Small intestine (tissue), 16 donors: ENCODE data around the gene SNW1. TPM values are rescaled to one million over a fixed set of nuclear protein-coding genes. Genes with fewer than 3 reads are reported as not detected.

Experiments
- DNase-seq, 2 donors: peaks; one replicate each; pipeline versions ENCODE4 v3.0.0 to v3.0.0-alpha.2; 2013
- FAIRE-seq: peaks from 2 replicates; lab custom pipeline; 2012; peaks lifted over from hg19 to GRCh38; lab: Jason Lieb, UNC
- H3K27ac ChIP-seq, 3 donors: one replicate each; pipeline ENCODE4 v1.5.1; 2013; ENCODE audit warnings: low read length in 2 of 3, mild to moderate bottlenecking in 2 of 3, control low read depth in 1 of 3, inconsistent platforms in 1 of 3, low read depth in 1 of 3, moderate library complexity in 1 of 3
- H3K27me3 ChIP-seq, 3 donors: one replicate each; pipeline ENCODE4 v1.6.1; 2013; ENCODE audit warnings: low read length in 3 of 3, inconsistent platforms in 1 of 3; ENCODE audit not compliant: control insufficient read depth in 3 of 3, insufficient read depth in 3 of 3
- H3K36me3 ChIP-seq, 3 donors: one replicate each; pipeline ENCODE4 v1.6.1; 2013; ENCODE audit warnings: low read length in 3 of 3, inconsistent platforms in 1 of 3, low read depth in 1 of 3, mild to moderate bottlenecking in 1 of 3, moderate library complexity in 1 of 3; ENCODE audit not compliant: control insufficient read depth in 3 of 3, insufficient read depth in 2 of 3
- H3K4me1 ChIP-seq, 3 donors: one replicate each; pipeline ENCODE4 v1.6.1; 2013; ENCODE audit warnings: low read length in 2 of 3, inconsistent platforms in 1 of 3, low read depth in 1 of 3, mild to moderate bottlenecking in 1 of 3, moderate library complexity in 1 of 3; ENCODE audit not compliant: control insufficient read depth in 3 of 3, insufficient read depth in 2 of 3
- H3K4me3 ChIP-seq, 3 donors: one replicate each; pipeline ENCODE4 v1.5.1; 2013; ENCODE audit warnings: low read length in 3 of 3, control low read depth in 1 of 3, inconsistent platforms in 1 of 3, low read depth in 1 of 3, mild to moderate bottlenecking in 1 of 3, moderate library complexity in 1 of 3
- H3K9me3 ChIP-seq, 2 donors: one replicate each; pipeline ENCODE4 v1.6.1; 2013; ENCODE audit warnings: low read depth in 1 of 2, low read length in 1 of 2; ENCODE audit not compliant: control insufficient read depth in 2 of 2, insufficient read depth in 1 of 2
- WGBS, 3 donors: extraction: QIAGEN DNeasy Blood & Tissue Kit; methylation state at CpG; one replicate each; pipeline ENCODE4 v1.1.7; 2013; 5-methylcytosine and 5-hydroxymethylcytosine counted together
- long read RNA-seq, 10 donors: transcript quantifications; one replicate each; lab custom pipeline, GENCODE V29; 2026
- polyA plus RNA-seq, 4 donors: library from polyadenylated mRNA; stranded (reverse) in 3 of 4; unstranded in 1 of 4; fragments of 200-250 nt in 3 of 4; fragments of 120-200 nt in 1 of 4; gene quantifications; one replicate each; pipeline versions ENCODE4 v1.2.1 to v1.2.3, GENCODE V29; 2013
- donor health status: healthy with polysubstance abuse.
- donor health status: control.
- donor health status: control.
- donor health status: Bipolar disorder and iron deficiency.
- donor health status: healthy.

SNW1 gene
- 10 to 100 TPM; 40.3 to 70.1 (median 47.0) TPM for polyA plus RNA-seq
- long read RNA-seq, donor 1, result 0 reads
- long read RNA-seq, donor 2, partial matches to known transcripts, result 0 of 4 reads
- long read RNA-seq, donor 2, other reads (novel, unspliced or antisense), result 0 of 4 reads
- long read RNA-seq, donor 3, partial matches to known transcripts, result 15 of 22 reads
- long read RNA-seq, donor 3, other reads (novel, unspliced or antisense), result 0 of 22 reads
- long read RNA-seq, donor 4, result 0 reads
- long read RNA-seq, donor 5, partial matches to known transcripts, result 0 of 2 reads
- long read RNA-seq, donor 5, other reads (novel, unspliced or antisense), result 0 of 2 reads
- long read RNA-seq, donor 6, transcript SNW1-201 (14 exons, 2,163 nt), result major isoform, 5 of 14 reads
- long read RNA-seq, donor 6, partial matches to known transcripts, result 9 of 14 reads
- long read RNA-seq, donor 6, other reads (novel, unspliced or antisense), result 0 of 14 reads
- long read RNA-seq, donor 7, result 0 reads
- long read RNA-seq, donor 8, partial matches to known transcripts, result 0 of 1 reads
- long read RNA-seq, donor 8, other reads (novel, unspliced or antisense), result 0 of 1 reads
- long read RNA-seq, donor 9, result 0 reads
- long read RNA-seq, donor 10, partial matches to known transcripts, result 30 of 38 reads
- long read RNA-seq, donor 10, other reads (novel, unspliced or antisense), result 0 of 38 reads

- WGBS, 3 donors, result 0% methylated on average over 60 of the region's 60 CpGs
- H3K4me1 ChIP-seq, result peaks cover 0 to 5% (median 2%) of the 10 kb centered on the region in 3 donors
Observed at GRCh38 chr14:77760381-77761204, at the start of gene SNW1. TSS of gene SNW1 (minus strand) at chr14:77761156. CDS start at chr14:77761127, 29 bp downstream.

GRCh38 chr14:77809011-77809410, 48.1 kb upstream of the SNW1 start:
- Histone ChIP-seq H3K4me3 (no peak overlapping the region), H3K9me3 (no peaks in the 10 kb centered on the region), H3K4me1 (no peaks in the 10 kb centered on the region), H3K36me3 (no peaks in the 10 kb centered on the region), H3K27ac (no peak overlapping the region), H3K27me3 (no peaks in the 10 kb centered on the region)
- no peak for FAIRE-seq
- no peak for DNase-seq
- 92 to 100% (median 98%) methylated on average over 1 of the region's 1 CpG for WGBS, 3 donors

More at GRCh38 chr14:77760381-77761204, at the start of gene SNW1:
- Histone ChIP-seq H3K36me3 (peaks cover 0 to 9% (median 3%) of the 10 kb centered on the region in 3 donors), H3K9me3 (no peaks in the 10 kb centered on the region), H3K27ac (peak within 1 kb of the TSS; percentile 77 to 98 (median 88)), H3K27me3 (no peaks in the 10 kb centered on the region), H3K4me3 (peak within 1 kb of the TSS; percentile 83 to 98 (median 87))
- DNase-seq, result peak; percentile 96
- FAIRE-seq, result no peak

- H3K4me3 ChIP-seq, result no peak overlapping the region
- no peak for DNase-seq
- H3K27me3 ChIP-seq, result no peaks in the 10 kb centered on the region
- FAIRE-seq, result no peak
- no peaks in the 10 kb centered on the region for H3K36me3 ChIP-seq
- no peaks in the 10 kb centered on the region for H3K9me3 ChIP-seq
- H3K27ac ChIP-seq, result no peak overlapping the region
- H3K4me1 ChIP-seq, result no peaks in the 10 kb centered on the region
- WGBS, 3 donors, result 94 to 96% (median 95%) methylated on average over 3 of the region's 3 CpGs
Observed at GRCh38 chr14:77808250-77808649, 47.3 kb upstream of the SNW1 start.

GRCh38 chr14:77805706-77806105, 44.8 kb upstream of the SNW1 start:
- H3K4me3 ChIP-seq, result no peak overlapping the region
- H3K27ac ChIP-seq, result no peak overlapping the region
- H3K36me3 ChIP-seq, result no peaks in the 10 kb centered on the region
- FAIRE-seq (no peak), DNase-seq (no peak)
- no peaks in the 10 kb centered on the region for H3K4me1 ChIP-seq
- no peaks in the 10 kb centered on the region for H3K27me3 ChIP-seq
- no peaks in the 10 kb centered on the region for H3K9me3 ChIP-seq
- WGBS, 3 donors, result 86 to 93% (median 89%) methylated on average over 6 of the region's 6 CpGs

DNA sequence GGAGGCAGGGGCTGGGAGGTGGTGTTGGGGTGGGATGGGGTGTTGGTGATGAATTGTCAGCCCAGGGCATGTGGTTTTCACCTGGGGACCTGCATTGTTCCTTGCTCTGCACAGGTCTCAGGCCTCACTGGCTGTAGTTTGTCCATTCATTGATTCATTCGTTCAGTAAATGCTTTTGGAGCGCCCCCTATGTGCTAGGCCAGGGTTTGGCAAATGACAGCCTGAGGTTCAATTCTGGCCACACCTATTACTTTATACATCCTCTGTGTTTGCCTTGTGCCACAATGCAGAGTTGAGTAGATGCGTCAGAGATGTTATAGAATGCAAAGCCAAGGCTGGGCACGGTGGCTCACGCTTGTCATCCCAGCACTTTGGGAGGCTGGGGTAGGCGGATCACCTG, 43.6 kb upstream of the SNW1 start:
- Histone ChIP-seq H3K27ac (no peak overlapping the region), H3K4me1 (no peaks in the 10 kb centered on the region), H3K4me3 (no peak overlapping the region), H3K27me3 (no peaks in the 10 kb centered on the region), H3K9me3 (no peaks in the 10 kb centered on the region), H3K36me3 (no peaks in the 10 kb centered on the region)
- DNase-seq (peak; percentile 6 to 23), FAIRE-seq (no peak)
- WGBS, 3 donors, result 58 to 63% (median 58%) methylated on average over 6 of the region's 6 CpGs

- no peak overlapping the region for H3K27ac ChIP-seq
- DNase-seq, result no peak
- FAIRE-seq, result no peak
- peak overlapping the region in 2 of 3 donors; percentile 68 to 81 for H3K4me3 ChIP-seq
- H3K36me3 ChIP-seq, result no peaks in the 10 kb centered on the region
- H3K4me1 ChIP-seq, result no peaks in the 10 kb centered on the region
- H3K9me3 ChIP-seq, result no peaks in the 10 kb centered on the region
- H3K27me3 ChIP-seq, result no peaks in the 10 kb centered on the region
- WGBS, 3 donors, result 86 to 96% (median 93%) methylated on average over 1 of the region's 1 CpG
Observed at GRCh38 chr14:77800814-77801213, 39.9 kb upstream of the SNW1 start.

GRCh38 chr14:77799863-77800730, 39.1 kb upstream of the SNW1 start, which contains the start of gene ADCK1:
TSS of gene ADCK1 (plus strand) at chr14:77800109. CDS start at chr14:77818979, 18,870 bp downstream.
- Histone ChIP-seq H3K27ac (peak within 1 kb of the TSS; percentile 42 to 84 (median 62)), H3K36me3 (no peaks in the 10 kb centered on the region), H3K27me3 (no peaks in the 10 kb centered on the region), H3K4me1 (no peaks in the 10 kb centered on the region), H3K4me3 (peak within 1 kb of the TSS; percentile 58 to 81 (median 68)), H3K9me3 (no peaks in the 10 kb centered on the region)
- peak; percentile 87 to 95 for DNase-seq
- 0 to 1% (median 0%) methylated on average over 56 to 66 of the region's 66 CpGs for WGBS, 3 donors
- FAIRE-seq, result no peak
